Measurements from ENCODE around the gene GALNT6. TPM values are rescaled to one million over a fixed set of nuclear protein-coding genes. Genes with fewer than 3 reads are reported as not detected.
A peak's percentile ranks its signal among the peaks of the same experiment; 100 is the strongest.
"Not testable (repeated sequence)": the region's sequence is repeated elsewhere in the genome, so short reads cannot be mapped to it uniquely, and the experiment has no call there.

GALNT6 gene
- total RNA-seq, 3 donors from 2014 or later: 10.7 to 20.6 (median 17.9) TPM

DNA sequence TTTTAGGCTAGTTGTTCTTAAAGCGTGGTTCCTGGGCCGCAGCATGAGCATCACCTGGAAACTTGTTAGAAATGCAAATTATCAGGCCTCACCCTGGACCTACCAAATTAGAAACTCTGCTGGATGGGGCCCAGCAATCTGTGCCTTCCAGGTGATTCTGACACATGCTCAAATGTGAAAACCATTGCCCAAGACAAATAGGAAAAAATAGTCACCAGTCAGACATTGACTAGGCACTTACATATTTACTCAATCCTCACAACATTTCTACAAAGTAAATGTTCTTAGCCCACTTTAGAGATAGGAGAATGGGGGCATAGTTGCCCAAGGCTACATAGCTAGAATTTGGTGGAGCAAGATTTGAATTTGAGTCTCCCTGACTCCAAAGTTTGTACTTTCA lies 48.0 kb downstream of the GALNT6 start:
- no peak for ATAC-seq
- intact Hi-C loops (cut with DNase I, micrococcal nuclease): loop anchor here in 1 of 2 donors (10.0 kb wide), 1 partner anchor 528 kb away; no protein-coding TSS in a partner anchor
- H3K4me1 ChIP-seq (ENCODE audit: low read depth): no peaks in the 10 kb centered on the region
- no peak overlapping the region for H3K4me3 ChIP-seq
- no peaks in the 10 kb centered on the region for H3K9me3 ChIP-seq
- no peak for DNase-seq
- TF ChIP-seq, protein P1, sequence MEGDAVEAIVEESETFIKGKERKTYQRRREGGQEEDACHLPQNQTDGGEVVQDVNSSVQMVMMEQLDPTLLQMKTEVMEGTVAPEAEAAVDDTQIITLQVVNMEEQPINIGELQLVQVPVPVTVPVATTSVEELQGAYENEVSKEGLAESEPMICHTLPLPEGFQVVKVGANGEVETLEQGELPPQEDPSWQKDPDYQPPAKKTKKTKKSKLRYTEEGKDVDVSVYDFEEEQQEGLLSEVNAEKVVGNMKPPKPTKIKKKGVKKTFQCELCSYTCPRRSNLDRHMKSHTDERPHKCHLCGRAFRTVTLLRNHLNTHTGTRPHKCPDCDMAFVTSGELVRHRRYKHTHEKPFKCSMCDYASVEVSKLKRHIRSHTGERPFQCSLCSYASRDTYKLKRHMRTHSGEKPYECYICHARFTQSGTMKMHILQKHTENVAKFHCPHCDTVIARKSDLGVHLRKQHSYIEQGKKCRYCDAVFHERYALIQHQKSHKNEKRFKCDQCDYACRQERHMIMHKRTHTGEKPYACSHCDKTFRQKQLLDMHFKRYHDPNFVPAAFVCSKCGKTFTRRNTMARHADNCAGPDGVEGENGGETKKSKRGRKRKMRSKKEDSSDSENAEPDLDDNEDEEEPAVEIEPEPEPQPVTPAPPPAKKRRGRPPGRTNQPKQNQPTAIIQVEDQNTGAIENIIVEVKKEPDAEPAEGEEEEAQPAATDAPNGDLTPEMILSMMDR (IDR thresholded peaks at IDR 0.05): no peak
- no peaks in the 10 kb centered on the region for H3K36me3 ChIP-seq (ENCODE audit: low read depth)

DNA sequence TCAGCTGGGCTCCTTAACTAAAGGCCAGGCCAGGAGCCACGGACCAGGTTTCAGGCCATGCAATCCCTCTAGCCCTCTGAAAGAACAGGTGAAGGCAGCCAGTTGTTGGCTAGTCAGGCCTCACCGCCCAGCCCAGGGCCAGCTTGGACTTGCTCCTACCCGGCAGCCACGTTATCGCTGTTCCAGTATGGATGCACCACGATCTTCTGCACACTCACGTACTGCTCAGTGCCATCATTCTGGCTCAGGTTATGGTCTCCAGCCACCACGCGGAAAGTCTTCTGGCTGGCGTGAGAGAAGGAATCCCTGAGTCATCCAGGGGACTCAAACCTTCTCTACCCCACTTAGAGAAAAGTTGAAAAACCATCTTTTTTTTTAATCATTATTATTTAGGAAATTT lies 48.8 kb downstream of the GALNT6 start:
- H3K36me3 ChIP-seq (ENCODE audit: low read depth): no peaks in the 10 kb centered on the region
- no peaks in the 10 kb centered on the region for H3K4me1 ChIP-seq (ENCODE audit: low read depth)
- H3K4me3 ChIP-seq: no peak overlapping the region
- no peaks in the 10 kb centered on the region for H3K9me3 ChIP-seq
- ATAC-seq (no peak), DNase-seq (no peak)
- TF ChIP-seq, protein P1 (IDR thresholded peaks at IDR 0.05): no peak
- intact Hi-C loops (cut with DNase I, micrococcal nuclease): loop anchor here in 1 of 2 donors (10.0 kb wide), 1 partner anchor 528 kb away; no protein-coding TSS in a partner anchor

GRCh38 chr12:51341251-51342007 lies 49.8 kb downstream of the GALNT6 start:
- no peaks in the 10 kb centered on the region for H3K36me3 ChIP-seq (ENCODE audit: low read depth)
- H3K9me3 ChIP-seq: no peaks in the 10 kb centered on the region
- DNase-seq (peak in 2 of 3 donors; percentile 66 to 90), ATAC-seq (peak; percentile 96)
- H3K4me1 ChIP-seq (ENCODE audit: low read depth): no peaks in the 10 kb centered on the region
- TF ChIP-seq, protein P1 (IDR thresholded peaks at IDR 0.05): peak; percentile 91
- no peak overlapping the region for H3K4me3 ChIP-seq
- intact Hi-C loops (cut with DNase I, micrococcal nuclease): loop anchor here in 1 of 2 donors (10.0 kb wide), 1 partner anchor 527 kb away; no protein-coding TSS in a partner anchor

DNA sequence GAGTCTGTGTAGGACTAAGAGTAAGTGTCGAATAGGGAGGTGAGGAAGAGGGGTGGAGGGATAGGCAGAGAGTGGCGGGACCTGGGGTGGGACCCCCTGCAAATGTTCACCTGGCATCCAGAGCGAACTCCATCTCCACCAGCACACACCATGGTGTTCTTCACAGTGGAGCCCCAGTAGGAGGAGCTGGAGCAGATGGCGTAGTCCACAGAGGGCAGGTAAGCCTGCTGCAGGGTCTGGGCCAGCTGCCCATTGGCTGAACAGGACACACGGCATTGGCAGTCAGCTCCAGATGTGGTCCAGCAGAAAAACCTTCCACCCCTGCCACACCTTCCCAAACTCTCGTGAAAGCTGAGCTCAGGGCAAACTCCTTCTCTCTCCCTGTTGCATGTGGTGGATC lies 51.5 kb downstream of the GALNT6 start:
- Histone ChIP-seq H3K4me3 (no peak overlapping the region), H3K9me3 (no peaks in the 10 kb centered on the region), H3K4me1 (ENCODE audit: low read depth) (no peaks in the 10 kb centered on the region), H3K36me3 (ENCODE audit: low read depth) (no peaks in the 10 kb centered on the region)
- TF ChIP-seq, protein P1 (IDR thresholded peaks at IDR 0.05): no peak
- intact Hi-C loops (cut with DNase I, micrococcal nuclease): loop anchor here in 1 of 2 donors (10.0 kb wide), 1 partner anchor 525 kb away; no protein-coding TSS in a partner anchor
- ATAC-seq: no peak
- DNase-seq: no peak

GRCh38 chr12:51337336-51337735 lies 53.9 kb downstream of the GALNT6 start:
- intact Hi-C loops (cut with DNase I, micrococcal nuclease); H3K36me3 ChIP-seq (ENCODE audit: low read depth); H3K4me3 ChIP-seq; H3K9me3 ChIP-seq; H3K4me1 ChIP-seq (ENCODE audit: low read depth); DNase-seq; ATAC-seq: not testable (repeated sequence)

DNA sequence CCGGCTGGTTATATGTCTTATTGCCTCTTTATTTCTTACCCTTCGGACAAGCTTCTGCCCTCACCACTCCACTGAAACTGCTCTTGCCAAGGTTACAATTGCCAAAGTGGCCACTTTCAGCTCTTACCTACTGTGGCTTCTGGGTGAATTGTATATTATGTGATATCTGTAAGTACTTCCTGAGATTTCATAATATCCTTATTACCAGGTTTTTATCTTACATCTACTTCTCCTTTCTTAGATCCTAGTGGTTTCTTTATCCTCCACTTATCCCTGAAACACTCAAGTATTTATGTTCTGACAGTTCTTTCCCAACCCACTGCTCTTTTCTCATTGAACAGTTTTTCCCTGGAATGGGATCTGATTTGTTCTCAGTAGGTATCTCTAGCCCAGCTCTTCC lies 55.3 kb downstream of the GALNT6 start:
- TF ChIP-seq, protein P1 (IDR thresholded peaks at IDR 0.05): no peak
- Histone ChIP-seq H3K9me3 (no peaks in the 10 kb centered on the region), H3K4me3 (no peak overlapping the region), H3K36me3 (ENCODE audit: low read depth) (no peaks in the 10 kb centered on the region), H3K4me1 (ENCODE audit: low read depth) (peaks cover 9% of the 10 kb centered on the region)
- DNase-seq (no peak), ATAC-seq (no peak)
- intact Hi-C loops (cut with DNase I, micrococcal nuclease): loop anchor here in 1 of 2 donors (2.0 kb wide), 1 partner anchor 67 kb away; no protein-coding TSS in a partner anchor

Measured in mucosa of descending colon (tissue), 3 donors.